ENCODE results near the gene IPO13.

The IPO13 gene

DNA sequence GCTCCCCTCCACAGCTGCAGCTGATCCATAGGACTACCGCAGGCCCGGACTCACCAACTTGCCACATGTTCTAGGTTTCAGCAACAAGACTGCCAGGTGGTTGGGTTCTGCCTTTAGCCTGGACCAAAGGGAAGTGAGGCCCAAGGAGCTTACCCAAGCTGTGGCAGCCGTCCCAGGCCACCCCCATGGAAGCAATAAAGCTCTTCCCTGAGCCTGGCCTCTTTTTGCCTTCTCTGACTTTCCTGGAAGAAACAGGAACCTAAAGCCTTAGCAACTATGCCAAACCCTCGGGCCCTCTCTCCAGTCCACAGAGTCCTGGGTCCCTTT is 15.8 kb upstream of the IPO13 start:
- no peak overlapping the region for H3K4me3 ChIP-seq (ENCODE audit: low read depth, low read length)
- TF ChIP-seq, protein P1, sequence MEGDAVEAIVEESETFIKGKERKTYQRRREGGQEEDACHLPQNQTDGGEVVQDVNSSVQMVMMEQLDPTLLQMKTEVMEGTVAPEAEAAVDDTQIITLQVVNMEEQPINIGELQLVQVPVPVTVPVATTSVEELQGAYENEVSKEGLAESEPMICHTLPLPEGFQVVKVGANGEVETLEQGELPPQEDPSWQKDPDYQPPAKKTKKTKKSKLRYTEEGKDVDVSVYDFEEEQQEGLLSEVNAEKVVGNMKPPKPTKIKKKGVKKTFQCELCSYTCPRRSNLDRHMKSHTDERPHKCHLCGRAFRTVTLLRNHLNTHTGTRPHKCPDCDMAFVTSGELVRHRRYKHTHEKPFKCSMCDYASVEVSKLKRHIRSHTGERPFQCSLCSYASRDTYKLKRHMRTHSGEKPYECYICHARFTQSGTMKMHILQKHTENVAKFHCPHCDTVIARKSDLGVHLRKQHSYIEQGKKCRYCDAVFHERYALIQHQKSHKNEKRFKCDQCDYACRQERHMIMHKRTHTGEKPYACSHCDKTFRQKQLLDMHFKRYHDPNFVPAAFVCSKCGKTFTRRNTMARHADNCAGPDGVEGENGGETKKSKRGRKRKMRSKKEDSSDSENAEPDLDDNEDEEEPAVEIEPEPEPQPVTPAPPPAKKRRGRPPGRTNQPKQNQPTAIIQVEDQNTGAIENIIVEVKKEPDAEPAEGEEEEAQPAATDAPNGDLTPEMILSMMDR (IDR thresholded peaks at IDR 0.05; ENCODE audit: control insufficient read depth, extremely low read depth, insufficient read depth): no peak
- DNase-seq (ENCODE audit: low read depth): no peak

DNA sequence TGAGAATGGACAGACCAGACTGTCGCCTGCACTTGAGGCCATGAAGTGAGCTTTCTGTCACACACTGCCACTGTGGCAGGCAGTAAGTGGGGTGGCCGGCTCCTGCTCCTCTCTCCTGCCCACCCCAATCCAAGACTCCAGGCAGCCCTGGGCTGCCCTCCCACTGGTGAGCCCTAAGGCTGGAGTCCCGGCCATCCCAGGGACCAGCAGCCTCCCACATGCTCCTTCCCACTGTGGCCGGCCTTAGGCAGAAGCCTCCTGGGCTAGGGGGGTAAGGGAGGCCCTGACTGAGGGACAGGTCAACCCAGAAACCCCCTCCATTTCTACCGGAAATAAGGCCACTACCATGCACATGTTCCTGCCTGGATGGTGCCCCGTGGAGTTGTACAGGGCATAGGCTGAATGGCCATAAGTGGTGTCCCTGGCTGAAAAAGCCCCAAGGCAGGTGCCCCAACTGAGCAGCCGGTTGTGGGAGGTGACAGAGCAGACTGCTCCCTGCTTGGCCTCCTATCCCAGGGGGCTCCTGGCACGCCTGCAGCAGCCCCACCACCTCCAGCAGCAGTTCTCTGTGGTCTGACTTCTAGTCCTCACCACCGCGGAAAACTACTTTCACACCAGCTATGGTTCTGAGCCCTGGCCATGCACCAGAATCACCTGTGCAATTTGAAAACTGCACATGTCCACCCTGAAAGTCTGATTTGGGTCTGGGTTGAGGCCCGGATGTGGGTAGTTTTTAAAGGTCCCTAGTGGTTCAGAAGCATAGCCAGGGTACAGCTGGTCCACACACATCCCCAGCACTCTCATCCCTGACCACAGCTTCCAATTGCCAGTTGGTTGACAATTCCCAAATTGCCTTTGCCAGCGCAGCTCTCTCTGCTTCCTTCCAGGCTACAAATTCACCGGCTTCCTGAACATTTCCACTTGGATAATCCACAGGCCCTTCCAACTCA is 14.8 kb upstream of the IPO13 start:
- no peak for DNase-seq (ENCODE audit: low read depth)
- no peak overlapping the region for H3K4me3 ChIP-seq (ENCODE audit: low read depth, low read length)
- TF ChIP-seq, protein P1 (IDR thresholded peaks at IDR 0.05; ENCODE audit: control insufficient read depth, extremely low read depth, insufficient read depth): no peak

DNA sequence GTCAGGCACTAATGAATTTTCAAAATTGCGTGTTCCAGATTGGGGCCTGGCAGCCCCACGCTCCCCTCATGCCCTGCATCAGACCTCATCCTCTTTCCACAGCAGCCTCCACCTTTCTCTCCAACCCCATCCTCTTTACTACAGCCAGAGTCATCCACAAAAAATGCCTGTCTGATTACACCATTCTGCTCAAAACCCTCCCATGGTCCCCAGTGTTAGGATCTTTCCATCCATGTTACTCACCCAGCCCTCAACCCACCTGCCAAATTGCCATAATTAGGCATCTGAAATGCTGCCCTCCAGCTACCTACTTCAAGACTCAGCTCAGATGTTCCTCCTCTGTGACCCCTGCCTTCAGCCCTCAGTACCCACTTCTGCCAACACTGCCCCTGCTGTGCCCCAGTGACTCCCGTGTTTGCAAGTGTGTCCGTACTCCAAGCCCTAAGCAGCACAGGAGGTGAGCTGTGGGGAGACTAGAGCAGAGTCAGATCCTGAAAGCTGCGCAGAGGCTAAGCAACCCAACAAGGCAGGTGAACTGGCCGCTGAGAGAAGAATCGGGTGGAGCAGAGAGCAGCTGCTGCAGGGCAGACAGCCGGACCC is 13.9 kb upstream of the IPO13 start:
- DNase-seq (ENCODE audit: low read depth): no peak
- H3K4me3 ChIP-seq (ENCODE audit: low read depth, low read length): no peak overlapping the region
- TF ChIP-seq, protein P1 (IDR thresholded peaks at IDR 0.05; ENCODE audit: control insufficient read depth, extremely low read depth, insufficient read depth): no peak

DNA sequence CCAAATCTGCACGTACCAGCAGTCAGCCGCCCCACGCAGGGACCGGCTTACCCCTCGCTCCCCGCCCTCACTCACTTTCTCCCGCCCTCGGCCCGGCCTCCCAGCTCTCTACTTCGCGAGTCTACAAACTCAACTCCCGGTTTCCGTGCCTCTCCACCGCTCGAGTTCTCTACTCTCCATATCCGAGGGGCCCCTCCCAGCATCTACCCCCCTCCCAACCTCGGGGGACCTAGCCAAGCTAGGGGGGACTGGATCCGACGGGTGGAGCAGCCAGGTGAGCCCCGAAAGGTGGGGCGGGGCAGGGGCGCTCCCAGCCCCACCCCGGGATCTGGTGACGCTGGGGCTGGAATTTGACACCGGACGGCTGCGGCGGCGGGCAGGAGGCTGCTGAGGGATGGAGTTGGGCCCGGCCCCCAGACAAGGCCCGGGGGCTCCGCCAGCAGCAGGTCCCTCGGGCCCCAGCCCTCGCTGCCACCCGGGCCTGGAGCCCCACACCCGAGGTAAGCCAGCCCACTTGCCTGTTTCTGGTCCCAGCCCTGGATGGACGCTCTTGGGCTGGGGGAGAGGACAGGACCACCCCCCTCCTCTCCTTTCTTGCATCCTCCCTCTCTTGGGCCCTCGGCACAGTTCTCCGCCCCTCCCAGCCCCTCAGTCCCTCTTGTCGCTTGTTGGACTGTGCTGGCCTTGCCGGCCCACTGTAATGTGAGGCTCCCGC is 13.2 kb upstream of the IPO13 start, which contains the start of gene ARTN:
TSS of gene ARTN (plus strand) at position 416 of the 715 bp plus-strand sequence. CDS start 1,856 bp downstream, outside the sequence.
- TF ChIP-seq, protein P1 (IDR thresholded peaks at IDR 0.05; ENCODE audit: control insufficient read depth, extremely low read depth, insufficient read depth): no peak
- DNase-seq (ENCODE audit: low read depth): no peak
- H3K4me3 ChIP-seq (ENCODE audit: low read depth, low read length): no peak within 1 kb of the TSS

DNA sequence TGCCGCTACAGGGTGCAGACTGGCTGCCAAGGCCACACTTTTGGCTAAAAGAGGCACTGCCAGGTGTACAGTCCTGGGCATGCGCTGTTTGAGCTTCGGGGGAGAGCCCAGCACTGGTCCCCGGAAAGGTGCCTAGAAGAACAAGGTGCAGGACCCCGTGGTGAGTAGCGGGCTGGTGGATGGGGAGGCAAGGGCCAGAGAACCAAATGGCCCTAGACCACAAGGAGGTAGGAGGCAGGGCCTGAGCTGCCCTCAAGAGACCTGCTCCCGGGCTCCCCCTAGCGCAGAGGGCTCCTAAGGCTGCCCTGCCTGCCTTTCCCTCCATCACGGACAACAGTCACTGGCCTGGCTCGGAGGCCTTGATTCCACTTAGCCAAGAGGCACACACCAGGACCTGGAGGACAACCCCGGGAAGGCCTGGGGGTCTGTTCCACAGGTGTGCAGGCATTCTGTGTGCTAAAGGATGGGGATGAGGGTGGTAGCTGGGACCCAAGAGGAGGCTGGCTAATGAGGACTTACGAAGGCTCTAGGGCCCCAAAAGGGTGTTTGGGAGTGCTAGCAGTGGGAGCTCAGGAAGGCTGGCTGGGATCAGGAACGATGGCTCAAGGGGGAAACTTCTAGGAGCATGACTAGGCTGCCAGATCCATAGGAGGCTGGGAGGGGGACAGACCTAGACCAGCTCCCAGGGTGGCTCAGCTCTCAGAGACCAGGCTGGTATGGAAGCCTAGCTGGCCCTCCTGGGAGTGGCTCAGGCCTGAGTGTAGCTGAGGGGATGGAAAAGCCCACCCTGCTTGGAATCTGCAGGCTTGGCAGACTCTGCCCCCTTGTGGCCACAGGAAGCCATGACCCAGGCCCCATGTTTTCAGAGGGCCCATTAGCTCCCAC is 12.4 kb upstream of the IPO13 start:
- no peak overlapping the region for H3K4me3 ChIP-seq (ENCODE audit: low read depth, low read length)
- no peak for DNase-seq (ENCODE audit: low read depth)
- TF ChIP-seq, protein P1 (IDR thresholded peaks at IDR 0.05; ENCODE audit: control insufficient read depth, extremely low read depth, insufficient read depth): peak; percentile 78

DNA sequence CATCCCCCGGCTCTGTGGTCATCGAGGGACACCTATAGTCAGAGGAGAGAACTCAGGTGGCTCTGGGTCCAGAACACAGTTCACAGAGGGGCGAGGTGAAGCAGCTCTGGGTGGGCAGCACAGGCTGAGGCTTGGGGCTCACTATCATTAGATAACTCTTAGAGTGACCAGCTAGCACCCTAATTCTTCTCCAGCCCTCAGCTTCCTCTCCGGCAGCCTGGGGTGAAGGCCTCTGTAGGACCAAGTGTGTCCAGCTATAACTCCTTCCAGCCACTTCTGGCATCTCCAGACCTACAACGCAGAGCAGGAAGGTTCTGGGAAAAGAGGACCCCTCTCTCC is 11.8 kb upstream of the IPO13 start:
- TF ChIP-seq, protein P1 (IDR thresholded peaks at IDR 0.05; ENCODE audit: control insufficient read depth, extremely low read depth, insufficient read depth): no peak
- H3K4me3 ChIP-seq (ENCODE audit: low read depth, low read length): peak overlapping the region; percentile 69
- DNase-seq (ENCODE audit: low read depth): no peak
